Neutrophil (primary cell): ENCODE data around the gene DNMT3A.

ENCODE experiments used
- H3K27ac ChIP-seq: fragments of 200-600 bp; sonication (generic); 2 replicates; pipeline ENCODE4 v1.5.1; 2016; ENCODE audit warnings: mild to moderate bottlenecking, moderate library complexity
- H3K27me3 ChIP-seq: fragments of 200-600 bp; sonication (generic); 2 replicates; pipeline ENCODE4 v1.6.0; 2016; ENCODE audit warnings: mild to moderate bottlenecking
- H3K36me3 ChIP-seq: fragments of 200-600 bp; sonication (generic); 2 replicates; pipeline ENCODE4 v1.5.1; 2017
- H3K4me1 ChIP-seq, 2 experiments: fragments of 200-600 bp in 1 of 2; sonication (generic) in 1 of 2; 1 replicate in 1 of 2; 2 replicates in 1 of 2; pipeline versions ENCODE4 v1.5.1 to v1.6.1; 2013 to 2016; ENCODE audit warnings: low read depth in 1 of 2, low read length in 1 of 2, mild to moderate bottlenecking in 1 of 2, moderate library complexity in 1 of 2; ENCODE audit not compliant: control insufficient read depth in 1 of 2, insufficient read depth in 1 of 2
- H3K4me3 ChIP-seq, 2 experiments: fragments of 200-600 bp in 1 of 2; sonication (generic) in 1 of 2; 1 replicate in 1 of 2; 2 replicates in 1 of 2; pipeline ENCODE4 v1.5.1; 2013 to 2016; ENCODE audit warnings: low read depth in 1 of 2, low read length in 1 of 2, mild to moderate bottlenecking in 1 of 2, moderate library complexity in 1 of 2
- H3K9me3 ChIP-seq: fragments of 200-600 bp; sonication (generic); 2 replicates; pipeline ENCODE4 v1.5.1; 2016
- TF ChIP-seq, protein P1 (sequence below): fragments of 200-600 bp; sonication (generic); IDR thresholded peaks from 2 replicates; pipeline ENCODE4 v1.5.1; 2016; ENCODE audit warnings: antibody characterized with exemption

DNMT3A gene

GRCh38 chr2:25302758-25303375, 38.9 kb downstream of the DNMT3A start:
- peaks cover 10 to 21% of the 10 kb centered on the region in 2 experiments for H3K4me1 ChIP-seq
- no peak overlapping the region for H3K4me3 ChIP-seq
- peaks cover 59% of the 10 kb centered on the region for H3K36me3 ChIP-seq
- no peak overlapping the region for H3K27ac ChIP-seq
- TF ChIP-seq, protein P1, sequence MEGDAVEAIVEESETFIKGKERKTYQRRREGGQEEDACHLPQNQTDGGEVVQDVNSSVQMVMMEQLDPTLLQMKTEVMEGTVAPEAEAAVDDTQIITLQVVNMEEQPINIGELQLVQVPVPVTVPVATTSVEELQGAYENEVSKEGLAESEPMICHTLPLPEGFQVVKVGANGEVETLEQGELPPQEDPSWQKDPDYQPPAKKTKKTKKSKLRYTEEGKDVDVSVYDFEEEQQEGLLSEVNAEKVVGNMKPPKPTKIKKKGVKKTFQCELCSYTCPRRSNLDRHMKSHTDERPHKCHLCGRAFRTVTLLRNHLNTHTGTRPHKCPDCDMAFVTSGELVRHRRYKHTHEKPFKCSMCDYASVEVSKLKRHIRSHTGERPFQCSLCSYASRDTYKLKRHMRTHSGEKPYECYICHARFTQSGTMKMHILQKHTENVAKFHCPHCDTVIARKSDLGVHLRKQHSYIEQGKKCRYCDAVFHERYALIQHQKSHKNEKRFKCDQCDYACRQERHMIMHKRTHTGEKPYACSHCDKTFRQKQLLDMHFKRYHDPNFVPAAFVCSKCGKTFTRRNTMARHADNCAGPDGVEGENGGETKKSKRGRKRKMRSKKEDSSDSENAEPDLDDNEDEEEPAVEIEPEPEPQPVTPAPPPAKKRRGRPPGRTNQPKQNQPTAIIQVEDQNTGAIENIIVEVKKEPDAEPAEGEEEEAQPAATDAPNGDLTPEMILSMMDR, result no peak
- H3K9me3 ChIP-seq, result no peaks in the 10 kb centered on the region
- no peaks in the 10 kb centered on the region for H3K27me3 ChIP-seq

DNA sequence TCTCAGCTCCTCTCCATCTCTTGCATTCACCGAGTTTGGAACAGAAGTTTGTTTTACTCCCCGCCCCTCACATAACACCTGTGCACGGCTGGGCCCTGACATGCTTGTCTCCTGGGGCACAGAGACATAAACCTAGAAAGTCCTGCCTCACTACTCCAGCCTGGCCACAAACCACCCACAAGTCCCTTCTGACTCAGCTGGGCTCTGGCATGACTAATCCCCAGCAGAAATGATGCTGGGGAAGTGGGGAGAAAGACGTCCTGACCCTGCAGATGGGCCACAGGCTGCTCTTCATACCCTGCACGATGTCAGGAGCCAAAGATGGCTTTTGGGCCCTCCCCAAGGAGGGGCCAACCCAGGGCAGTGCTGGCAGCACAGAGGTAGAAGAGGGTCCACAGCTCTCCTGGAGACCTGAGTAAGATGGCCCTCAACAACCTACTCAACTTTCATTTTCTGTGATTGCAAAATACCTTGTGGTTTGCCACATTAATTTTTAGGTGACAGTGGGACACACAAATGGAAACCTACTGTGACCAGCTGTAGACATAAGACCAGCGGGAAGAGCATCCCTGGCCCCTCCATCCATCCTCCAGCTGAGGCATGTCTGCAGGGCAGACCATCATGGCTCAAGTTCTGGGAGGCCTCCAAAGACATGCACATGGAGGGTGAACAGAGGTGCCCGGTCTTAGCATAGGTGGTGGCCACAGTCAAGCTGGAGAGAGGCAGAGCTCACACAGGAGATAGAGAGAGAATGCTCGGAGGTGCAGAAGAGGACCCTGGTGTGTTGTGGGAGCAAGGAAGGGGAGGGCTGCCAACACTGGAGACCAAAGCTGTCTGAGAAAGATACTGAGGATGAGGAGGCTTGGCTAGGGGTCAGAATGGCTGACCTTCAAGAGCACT, 40.0 kb downstream of the DNMT3A start:
- Histone ChIP-seq H3K4me3 (no peak overlapping the region), H3K36me3 (peaks cover 64% of the 10 kb centered on the region), H3K9me3 (no peaks in the 10 kb centered on the region), H3K27me3 (no peaks in the 10 kb centered on the region), H3K4me1 (peaks cover 10 to 18% of the 10 kb centered on the region in 2 experiments), H3K27ac (peak overlapping the region; percentile 56)
- TF ChIP-seq, protein P1, result no peak

DNA sequence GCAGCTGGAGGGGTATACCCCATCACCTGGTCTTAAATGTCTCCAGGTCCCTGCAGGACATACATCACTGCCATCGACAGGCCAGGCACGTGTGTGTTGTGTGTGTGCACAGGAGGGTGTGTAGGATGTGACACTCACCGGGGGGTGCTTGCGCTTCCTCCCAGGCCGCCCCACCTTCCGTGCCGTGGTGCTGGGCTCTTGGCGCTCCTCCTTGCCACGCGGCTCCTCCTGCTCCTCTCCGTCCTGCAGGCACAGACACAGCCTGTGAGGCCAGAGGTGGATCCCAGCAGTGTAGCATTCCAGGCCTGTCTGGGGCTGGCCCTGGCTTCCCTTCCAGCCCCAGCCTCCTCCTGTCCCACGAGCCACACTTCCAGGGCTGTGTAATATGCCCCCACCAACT, 41.7 kb downstream of the DNMT3A start:
- H3K27ac ChIP-seq, result no peak overlapping the region
- no peaks in the 10 kb centered on the region for H3K9me3 ChIP-seq
- TF ChIP-seq, protein P1, result no peak
- no peaks in the 10 kb centered on the region for H3K27me3 ChIP-seq
- no peak overlapping the region for H3K4me3 ChIP-seq
- H3K4me1 ChIP-seq, result peaks cover 19 to 25% of the 10 kb centered on the region in 2 experiments
- peaks cover 57% of the 10 kb centered on the region for H3K36me3 ChIP-seq

DNA sequence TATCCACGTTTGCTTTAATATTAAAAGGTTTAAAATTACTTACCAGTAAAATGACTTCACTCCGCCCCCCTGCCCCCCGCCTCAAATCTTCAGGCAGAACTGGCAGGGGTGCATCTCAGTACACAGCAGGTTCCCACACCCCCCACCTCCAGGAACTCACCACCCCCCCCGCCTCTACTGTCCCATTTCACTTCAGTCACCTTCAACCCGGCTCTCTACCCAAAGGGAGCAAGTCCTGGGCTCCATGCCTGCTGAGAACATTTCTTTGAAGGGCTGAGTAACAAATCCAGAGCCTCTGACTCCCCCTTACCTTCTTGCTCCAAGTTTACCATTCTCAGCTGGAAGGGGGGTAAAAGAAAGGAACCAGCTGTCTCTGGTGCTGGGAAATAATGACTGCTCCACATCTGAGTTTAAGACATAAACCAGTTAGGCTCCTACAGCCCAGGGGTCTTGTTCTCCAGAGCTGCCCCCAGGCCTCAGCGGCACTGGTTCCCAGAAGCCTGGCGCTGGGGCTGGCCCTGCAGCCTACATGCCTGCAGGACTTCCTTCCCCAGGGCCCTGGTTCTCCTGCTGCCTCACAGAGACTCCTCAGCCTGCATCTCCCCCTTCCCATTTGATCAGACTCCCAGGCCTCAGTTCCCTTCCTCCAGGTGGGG, 42.8 kb downstream of the DNMT3A start:
- Histone ChIP-seq H3K4me3 (no peak overlapping the region), H3K36me3 (peaks cover 49% of the 10 kb centered on the region), H3K9me3 (no peaks in the 10 kb centered on the region), H3K4me1 (peaks cover 25 to 32% of the 10 kb centered on the region in 2 experiments), H3K27ac (no peak overlapping the region), H3K27me3 (no peaks in the 10 kb centered on the region)
- TF ChIP-seq, protein P1, result no peak

DNA sequence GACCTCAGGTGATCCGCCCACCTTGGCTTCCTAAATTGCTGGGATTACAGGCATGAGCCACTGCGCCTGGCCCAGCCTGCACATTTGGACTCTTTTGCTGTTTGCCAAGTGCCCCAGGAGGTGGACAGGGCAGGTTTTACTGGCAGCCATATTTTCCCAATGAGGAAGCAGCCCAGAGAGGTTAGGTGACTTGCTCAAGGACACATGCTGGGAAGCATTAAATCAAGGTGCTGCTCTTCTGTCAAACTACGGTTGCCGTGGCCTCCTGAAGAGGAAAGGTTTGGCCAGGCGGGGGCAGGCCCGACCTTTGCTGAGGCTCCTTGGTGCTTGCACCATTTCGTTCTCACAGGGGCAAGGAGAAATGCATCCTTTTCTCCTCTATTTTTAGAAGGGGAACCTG, 44.0 kb downstream of the DNMT3A start:
- Histone ChIP-seq H3K36me3 (peaks cover 40% of the 10 kb centered on the region), H3K9me3 (no peaks in the 10 kb centered on the region), H3K27ac (no peak overlapping the region), H3K4me3 (no peak overlapping the region), H3K27me3 (no peaks in the 10 kb centered on the region), H3K4me1 (peaks cover 25 to 33% of the 10 kb centered on the region in 2 experiments)
- TF ChIP-seq, protein P1, result no peak
